Measurements from ENCODE around the gene MYO3A. TPM values are rescaled to one million over a fixed set of nuclear protein-coding genes. Genes with fewer than 3 reads are reported as not detected.
"Not testable (repeated sequence)": the region's sequence is repeated elsewhere in the genome, so short reads cannot be mapped to it uniquely, and the experiment has no call there.

The MYO3A gene
- total and polyA plus RNA-seq, 5 donors: 0.11 TPM; not detected in 4

- Histone ChIP-seq H3K27me3 (ENCODE audit: control insufficient read depth, insufficient read depth) (no peaks in the 10 kb centered on the region), H3K4me1 (ENCODE audit: control insufficient read depth, insufficient read depth, low read length) (no peaks in the 10 kb centered on the region), H3K9me3 (ENCODE audit: control insufficient read depth, low read length) (no peaks in the 10 kb centered on the region), H3K4me3 (ENCODE audit: low read length) (no peak overlapping the region), H3K27ac (ENCODE audit: low read length) (no peak overlapping the region)
- WGBS: 82% methylated on average over 2 of the region's 2 CpGs
- peak in 1 of 2 donors; percentile 15 for ATAC-seq
- no peak for DNase-seq
- intact Hi-C loops (cut with DNase I): no loop called here
Observed at GRCh38 chr10:26043469-26043868, 109.4 kb downstream of the MYO3A start.

GRCh38 chr10:26044141-26044749 lies 110.2 kb downstream of the MYO3A start:
- Histone ChIP-seq H3K4me1 (ENCODE audit: control insufficient read depth, insufficient read depth, low read length) (no peaks in the 10 kb centered on the region), H3K27me3 (ENCODE audit: control insufficient read depth, insufficient read depth) (no peaks in the 10 kb centered on the region), H3K9me3 (ENCODE audit: control insufficient read depth, low read length) (no peaks in the 10 kb centered on the region), H3K27ac (ENCODE audit: low read length) (no peak overlapping the region), H3K4me3 (ENCODE audit: low read length) (no peak overlapping the region)
- 34% methylated on average over 3 of the region's 3 CpGs for WGBS
- ATAC-seq (peak; percentile 74 to 92), DNase-seq (peak; percentile 42 to 80 (median 48))
- intact Hi-C loops (cut with DNase I): no loop called here

DNA sequence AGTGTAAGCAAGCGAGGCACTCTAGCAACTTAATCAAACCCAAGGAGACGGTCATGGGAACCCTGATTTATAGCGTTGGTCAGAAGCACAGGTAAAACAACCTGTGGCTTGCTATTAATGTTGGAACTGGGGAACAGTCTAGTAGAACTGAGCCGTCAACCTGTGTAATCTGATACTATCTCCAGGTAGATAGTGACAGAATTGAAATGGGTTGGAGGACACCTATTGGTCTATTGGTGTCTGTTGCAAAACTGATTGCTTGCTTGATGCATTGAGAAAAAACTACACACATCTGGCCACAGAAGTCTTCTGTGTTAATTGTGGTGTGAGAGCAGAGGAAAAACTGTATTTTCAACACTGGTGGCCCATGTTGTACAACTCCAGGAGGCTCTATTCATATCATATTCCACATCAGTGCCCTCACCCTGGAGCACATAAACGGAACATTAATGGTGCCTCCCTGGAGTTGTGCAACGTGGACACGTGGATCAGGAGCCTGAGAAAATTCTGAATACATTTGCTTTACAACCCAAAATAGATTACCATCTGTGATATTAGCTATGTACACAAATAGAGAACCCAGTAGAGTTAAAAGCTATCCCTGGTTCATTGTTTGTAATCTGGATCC lies 112.2 kb downstream of the MYO3A start:
- 76% methylated on average over 7 of the region's 7 CpGs for WGBS
- DNase-seq (no peak), ATAC-seq (no peak)
- Histone ChIP-seq H3K27ac (ENCODE audit: low read length) (no peak overlapping the region), H3K4me1 (ENCODE audit: control insufficient read depth, insufficient read depth, low read length) (no peaks in the 10 kb centered on the region), H3K9me3 (ENCODE audit: control insufficient read depth, low read length) (no peaks in the 10 kb centered on the region), H3K27me3 (ENCODE audit: control insufficient read depth, insufficient read depth) (no peaks in the 10 kb centered on the region), H3K4me3 (ENCODE audit: low read length) (no peak overlapping the region)
- intact Hi-C loops (cut with DNase I): no loop called here

GRCh38 chr10:26048756-26049155 lies 114.7 kb downstream of the MYO3A start:
- Histone ChIP-seq H3K9me3 (ENCODE audit: control insufficient read depth, low read length) (no peaks in the 10 kb centered on the region), H3K27me3 (ENCODE audit: control insufficient read depth, insufficient read depth) (no peaks in the 10 kb centered on the region), H3K27ac (ENCODE audit: low read length) (no peak overlapping the region), H3K4me3 (ENCODE audit: low read length) (no peak overlapping the region), H3K4me1 (ENCODE audit: control insufficient read depth, insufficient read depth, low read length) (no peaks in the 10 kb centered on the region)
- intact Hi-C loops (cut with DNase I): no loop called here
- ATAC-seq: no peak
- no peak for DNase-seq
- 48% methylated on average over 2 of the region's 2 CpGs for WGBS

DNA sequence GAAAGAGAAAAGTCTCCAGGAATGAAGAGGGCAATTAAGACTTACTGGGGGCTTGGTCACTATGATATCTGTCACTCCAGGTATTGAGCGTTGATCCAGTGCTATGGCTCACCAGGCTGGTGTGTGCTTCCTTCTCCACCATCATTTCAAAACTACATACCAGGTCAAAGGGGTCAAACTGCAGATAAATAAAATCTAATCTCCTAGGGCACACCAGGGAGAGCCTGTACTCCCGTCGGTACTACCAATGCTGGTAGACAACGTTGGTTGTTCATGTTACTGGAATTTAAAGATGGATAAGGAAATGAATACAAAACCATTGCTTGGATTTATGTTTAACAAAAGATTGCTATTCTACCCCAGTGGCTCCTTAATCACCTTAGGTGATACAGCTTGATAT lies 118.3 kb downstream of the MYO3A start:
- ATAC-seq (no peak), DNase-seq (no peak)
- intact Hi-C loops (cut with DNase I): no loop called here
- WGBS: 39% methylated on average over 4 of the region's 4 CpGs
- Histone ChIP-seq H3K27ac (ENCODE audit: low read length) (no peak overlapping the region), H3K9me3 (ENCODE audit: control insufficient read depth, low read length) (no peaks in the 10 kb centered on the region), H3K4me1 (ENCODE audit: control insufficient read depth, insufficient read depth, low read length) (no peaks in the 10 kb centered on the region), H3K27me3 (ENCODE audit: control insufficient read depth, insufficient read depth) (no peaks in the 10 kb centered on the region), H3K4me3 (ENCODE audit: low read length) (no peak overlapping the region)

GRCh38 chr10:26057466-26057865 lies 123.4 kb downstream of the MYO3A start:
- no peak for ATAC-seq
- no peak for DNase-seq
- WGBS: 82% methylated on average over 1 of the region's 1 CpG
- intact Hi-C loops (cut with DNase I): no loop called here
- no peaks in the 10 kb centered on the region for H3K27me3 ChIP-seq (ENCODE audit: control insufficient read depth, insufficient read depth)
- no peak overlapping the region for H3K4me3 ChIP-seq (ENCODE audit: low read length)
- H3K9me3 ChIP-seq (ENCODE audit: control insufficient read depth, low read length): no peaks in the 10 kb centered on the region
- H3K27ac ChIP-seq (ENCODE audit: low read length): no peak overlapping the region
- no peaks in the 10 kb centered on the region for H3K4me1 ChIP-seq (ENCODE audit: control insufficient read depth, insufficient read depth, low read length)

- H3K4me1 ChIP-seq (ENCODE audit: control insufficient read depth, insufficient read depth, low read length): no peaks in the 10 kb centered on the region
- no peak for DNase-seq
- ATAC-seq: no peak
- H3K9me3 ChIP-seq (ENCODE audit: control insufficient read depth, low read length): no peaks in the 10 kb centered on the region
- no peak overlapping the region for H3K4me3 ChIP-seq (ENCODE audit: low read length)
- H3K27me3 ChIP-seq (ENCODE audit: control insufficient read depth, insufficient read depth): no peaks in the 10 kb centered on the region
- intact Hi-C loops (cut with DNase I): no loop called here
- H3K27ac ChIP-seq (ENCODE audit: low read length): no peak overlapping the region
Observed at GRCh38 chr10:26064106-26064505, 130.1 kb downstream of the MYO3A start.

DNA sequence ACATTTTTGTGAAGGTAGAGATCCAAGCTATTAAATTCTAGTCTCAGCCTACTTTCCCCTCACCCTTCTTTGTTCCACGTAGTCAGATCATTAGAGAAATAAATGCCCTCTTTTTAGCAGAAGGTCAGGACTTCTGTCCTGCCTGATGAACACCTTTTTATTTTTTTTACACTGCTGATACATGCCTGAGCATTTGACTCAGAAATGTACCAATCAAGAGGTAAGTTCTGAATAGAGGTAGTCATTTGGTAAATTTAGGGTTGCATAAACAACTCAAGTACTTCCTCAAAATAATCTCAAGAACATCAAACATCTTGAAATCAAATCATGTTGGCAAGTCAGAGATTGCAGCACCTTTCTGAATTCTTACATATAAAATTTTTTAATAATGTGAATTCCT lies 133.7 kb downstream of the MYO3A start:
- intact Hi-C loops (cut with DNase I): no loop called here
- ATAC-seq: no peak
- 48% methylated on average over 1 of the region's 1 CpG for WGBS
- H3K27ac ChIP-seq (ENCODE audit: low read length): no peak overlapping the region
- H3K4me3 ChIP-seq (ENCODE audit: low read length): no peak overlapping the region
- DNase-seq: no peak
- no peaks in the 10 kb centered on the region for H3K27me3 ChIP-seq (ENCODE audit: control insufficient read depth, insufficient read depth)
- no peaks in the 10 kb centered on the region for H3K4me1 ChIP-seq (ENCODE audit: control insufficient read depth, insufficient read depth, low read length)
- no peaks in the 10 kb centered on the region for H3K9me3 ChIP-seq (ENCODE audit: control insufficient read depth, low read length)

DNA sequence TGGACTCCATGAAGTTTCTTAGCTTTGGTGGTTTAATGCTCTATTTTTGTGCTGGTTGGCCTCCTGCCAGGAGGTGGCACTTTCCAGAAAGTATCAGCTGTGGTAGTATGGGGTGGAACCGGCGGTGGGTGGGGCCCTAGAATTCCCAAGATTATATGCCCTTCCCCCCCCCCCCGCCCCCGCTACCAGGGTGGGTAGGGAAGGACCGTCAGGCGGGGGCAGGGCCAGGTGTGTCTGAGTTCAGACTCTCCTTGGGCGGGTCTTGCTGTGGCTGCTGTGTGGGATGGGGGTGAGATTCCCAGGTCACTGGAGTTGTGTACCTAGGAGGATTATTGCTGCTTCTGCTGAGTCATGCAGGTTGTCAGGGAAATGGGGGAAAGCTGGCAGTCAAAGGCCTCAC lies 146.9 kb downstream of the MYO3A start:
- H3K27me3 ChIP-seq (ENCODE audit: control insufficient read depth, insufficient read depth); H3K4me1 ChIP-seq (ENCODE audit: control insufficient read depth, insufficient read depth, low read length); intact Hi-C loops (cut with DNase I); H3K4me3 ChIP-seq (ENCODE audit: low read length); DNase-seq; H3K27ac ChIP-seq (ENCODE audit: low read length); ATAC-seq; H3K9me3 ChIP-seq (ENCODE audit: control insufficient read depth, low read length): not testable (repeated sequence)
- 88% methylated on average over 7 of the region's 7 CpGs for WGBS

DNA sequence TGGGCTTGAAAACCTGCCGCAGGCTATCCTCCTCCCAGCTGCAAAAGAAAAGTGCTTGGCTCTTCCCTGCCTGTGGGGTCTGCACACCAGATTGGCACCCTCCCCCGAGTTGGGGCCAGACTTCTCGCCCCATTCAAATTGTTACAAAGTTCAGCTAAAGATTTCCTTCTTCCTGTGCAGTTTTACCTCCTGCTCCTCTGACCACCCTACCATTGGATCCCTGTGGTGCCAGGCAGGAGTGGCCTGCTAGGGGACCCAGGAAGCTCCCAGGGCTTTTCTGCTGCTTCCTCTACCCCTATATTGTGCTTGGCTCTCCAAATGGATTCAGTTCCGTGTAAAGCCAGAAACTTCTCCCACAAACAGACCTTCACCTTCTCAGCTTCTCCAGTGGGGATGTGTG lies 147.4 kb downstream of the MYO3A start:
- intact Hi-C loops (cut with DNase I): no loop called here
- H3K27ac ChIP-seq (ENCODE audit: low read length): no peak overlapping the region
- 88% methylated on average over 4 of the region's 4 CpGs for WGBS
- no peaks in the 10 kb centered on the region for H3K27me3 ChIP-seq (ENCODE audit: control insufficient read depth, insufficient read depth)
- no peak for DNase-seq
- H3K9me3 ChIP-seq (ENCODE audit: control insufficient read depth, low read length): no peaks in the 10 kb centered on the region
- no peak overlapping the region for H3K4me3 ChIP-seq (ENCODE audit: low read length)
- ATAC-seq: no peak
- H3K4me1 ChIP-seq (ENCODE audit: control insufficient read depth, insufficient read depth, low read length): no peaks in the 10 kb centered on the region

- Histone ChIP-seq H3K9me3 (ENCODE audit: control insufficient read depth, low read length) (no peaks in the 10 kb centered on the region), H3K27me3 (ENCODE audit: control insufficient read depth, insufficient read depth) (no peaks in the 10 kb centered on the region), H3K4me3 (ENCODE audit: low read length) (no peak overlapping the region), H3K4me1 (ENCODE audit: control insufficient read depth, insufficient read depth, low read length) (no peaks in the 10 kb centered on the region), H3K27ac (ENCODE audit: low read length) (no peak overlapping the region)
- ATAC-seq: no peak
- WGBS: 78% methylated on average over 3 of the region's 3 CpGs
- DNase-seq: no peak
- intact Hi-C loops (cut with DNase I): no loop called here
Observed at GRCh38 chr10:26085549-26085948, 151.5 kb downstream of the MYO3A start.

- Histone ChIP-seq H3K4me1 (ENCODE audit: control insufficient read depth, insufficient read depth, low read length) (no peaks in the 10 kb centered on the region), H3K27ac (ENCODE audit: low read length) (no peak overlapping the region), H3K4me3 (ENCODE audit: low read length) (no peak overlapping the region), H3K9me3 (ENCODE audit: control insufficient read depth, low read length) (no peaks in the 10 kb centered on the region), H3K27me3 (ENCODE audit: control insufficient read depth, insufficient read depth) (no peaks in the 10 kb centered on the region)
- no peak for DNase-seq
- ATAC-seq: no peak
- intact Hi-C loops (cut with DNase I): no loop called here
- 86% methylated on average over 3 of the region's 3 CpGs for WGBS
Observed at GRCh38 chr10:26087666-26088065, 153.6 kb downstream of the MYO3A start.

Data from right cardiac atrium (tissue), 5 donors.